Measurements from ENCODE around the gene SPOCK3.

DNA sequence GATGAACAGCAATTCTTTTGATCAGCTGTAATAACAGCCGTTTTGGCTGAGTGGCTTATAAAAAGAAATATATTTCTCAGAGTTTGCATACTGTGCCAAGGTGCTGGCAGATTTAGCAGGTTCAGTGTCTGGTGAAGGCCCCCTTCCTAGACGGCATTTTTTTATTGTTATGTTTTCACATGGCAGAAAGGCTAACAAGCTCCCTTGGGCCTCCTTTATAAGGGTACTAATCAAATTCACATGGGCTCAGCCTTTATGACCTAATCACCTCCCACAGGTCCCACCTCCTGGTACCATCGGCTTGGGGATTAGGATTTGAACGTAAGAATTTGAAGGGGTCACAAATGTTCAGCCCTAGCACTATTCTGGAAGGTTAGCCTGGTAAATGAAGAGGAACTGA is 431.9 kb downstream of the SPOCK3 start:
- TF ChIP-seq, protein P1, sequence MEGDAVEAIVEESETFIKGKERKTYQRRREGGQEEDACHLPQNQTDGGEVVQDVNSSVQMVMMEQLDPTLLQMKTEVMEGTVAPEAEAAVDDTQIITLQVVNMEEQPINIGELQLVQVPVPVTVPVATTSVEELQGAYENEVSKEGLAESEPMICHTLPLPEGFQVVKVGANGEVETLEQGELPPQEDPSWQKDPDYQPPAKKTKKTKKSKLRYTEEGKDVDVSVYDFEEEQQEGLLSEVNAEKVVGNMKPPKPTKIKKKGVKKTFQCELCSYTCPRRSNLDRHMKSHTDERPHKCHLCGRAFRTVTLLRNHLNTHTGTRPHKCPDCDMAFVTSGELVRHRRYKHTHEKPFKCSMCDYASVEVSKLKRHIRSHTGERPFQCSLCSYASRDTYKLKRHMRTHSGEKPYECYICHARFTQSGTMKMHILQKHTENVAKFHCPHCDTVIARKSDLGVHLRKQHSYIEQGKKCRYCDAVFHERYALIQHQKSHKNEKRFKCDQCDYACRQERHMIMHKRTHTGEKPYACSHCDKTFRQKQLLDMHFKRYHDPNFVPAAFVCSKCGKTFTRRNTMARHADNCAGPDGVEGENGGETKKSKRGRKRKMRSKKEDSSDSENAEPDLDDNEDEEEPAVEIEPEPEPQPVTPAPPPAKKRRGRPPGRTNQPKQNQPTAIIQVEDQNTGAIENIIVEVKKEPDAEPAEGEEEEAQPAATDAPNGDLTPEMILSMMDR (conservative IDR thresholded peaks at IDR 0.05; ENCODE audit: low read depth, low read length) = no peak
- TF ChIP-seq EZH2 (IDR thresholded peaks at IDR 0.05; ENCODE audit: low read length, unreplicated experiment) = no peak

Measured in PC-3 (cell line).